ENCODE data around the gene SDK1.
"Not testable (repeated sequence)": the region's sequence is repeated elsewhere in the genome, so short reads cannot be mapped to it uniquely, and the experiment has no call there.

SDK1 gene

DNA sequence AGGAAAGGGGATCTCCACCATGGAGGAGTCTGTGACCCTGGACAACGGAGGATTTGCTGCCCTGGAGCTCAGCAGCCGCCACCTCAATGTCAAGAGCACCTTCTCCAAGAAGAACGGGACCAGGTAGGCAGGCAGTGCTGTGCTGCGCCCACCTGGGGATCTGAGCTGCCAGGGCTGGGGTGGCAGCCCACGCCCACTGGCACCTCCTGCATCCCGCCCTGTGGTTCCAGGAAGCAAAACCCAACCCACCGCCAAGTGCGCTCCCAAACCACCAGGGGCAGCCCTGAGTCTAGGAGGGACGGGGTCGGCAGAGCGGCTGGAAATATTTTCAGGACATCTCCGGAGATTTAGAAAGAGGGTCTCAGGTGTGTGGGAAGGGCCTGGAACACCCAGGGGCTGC lies 940.7 kb downstream of the SDK1 start:
- no peak for DNase-seq

GRCh38 chr7:4242706-4243105 lies 941.7 kb downstream of the SDK1 start:
- no peak for DNase-seq

- no peak for DNase-seq
These were observed 943.0 kb downstream of the SDK1 start for GRCh38 chr7:4244041-4244440.

- no peak for DNase-seq
These were observed 943.6 kb downstream of the SDK1 start for GRCh38 chr7:4244635-4245034.

DNA sequence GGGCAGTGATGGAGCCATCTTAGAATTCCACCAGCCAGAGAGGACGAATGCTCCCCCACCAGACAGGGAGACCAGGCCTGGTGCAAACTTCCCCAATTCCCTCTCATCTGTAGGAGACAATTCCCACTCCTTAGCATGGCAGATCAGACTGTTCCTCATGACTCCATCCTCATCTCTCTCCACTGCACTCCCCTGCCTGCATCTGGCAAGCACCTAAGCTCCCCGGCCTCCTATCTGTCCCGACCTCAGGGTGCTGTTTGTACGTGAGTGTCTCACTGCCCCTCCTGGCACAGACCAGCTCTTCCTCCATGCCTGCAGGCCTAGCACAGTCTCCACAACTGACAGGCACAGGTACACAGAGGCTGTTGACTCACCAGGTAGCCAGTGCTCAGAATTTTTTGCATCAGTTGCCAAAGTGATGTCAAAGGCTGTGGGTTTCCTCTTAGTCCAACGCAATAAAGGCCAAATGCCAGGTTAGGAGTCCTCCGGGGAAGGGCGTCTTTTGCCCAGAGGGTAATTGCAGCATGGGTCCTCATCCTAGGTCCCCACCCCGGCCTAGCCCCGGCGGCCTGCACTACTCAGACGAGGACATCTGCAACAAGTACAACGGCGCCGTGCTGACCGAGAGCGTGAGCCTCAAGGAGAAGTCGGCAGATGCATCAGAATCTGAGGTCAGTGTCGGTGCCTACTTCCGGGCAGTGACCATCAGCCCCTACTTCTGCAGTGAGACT lies 944.2 kb downstream of the SDK1 start:
- DNase-seq: no peak

DNA sequence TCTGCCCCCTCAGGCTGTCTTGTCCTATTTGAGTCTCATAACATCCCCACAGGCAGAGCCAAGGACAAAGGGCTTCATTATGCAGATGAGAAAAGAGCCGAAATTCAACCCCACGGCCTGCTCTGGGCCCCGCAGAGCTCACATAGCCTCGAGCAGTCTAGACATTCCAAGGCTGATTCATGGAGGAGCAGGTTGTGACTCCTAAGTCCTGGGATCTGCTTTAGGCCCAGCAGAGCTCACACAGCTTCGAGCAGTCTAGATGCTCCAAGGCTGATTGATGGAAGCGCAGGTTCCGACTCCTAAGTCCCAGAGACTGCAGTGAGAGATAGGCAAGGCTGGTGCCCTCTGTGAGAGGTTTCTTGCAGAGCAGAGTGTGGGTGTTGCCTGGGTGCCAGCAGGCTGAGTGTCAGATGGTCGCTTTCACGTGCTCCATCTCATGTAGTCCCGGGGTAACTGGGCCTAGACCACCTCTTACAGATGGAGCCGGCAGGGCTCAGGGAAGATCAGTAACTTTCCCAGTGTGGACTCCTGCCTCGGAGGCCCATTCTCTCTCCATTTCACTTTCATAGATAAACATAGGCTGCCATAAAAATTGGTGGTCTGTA lies 944.9 kb downstream of the SDK1 start:
- DNase-seq: no peak

DNA sequence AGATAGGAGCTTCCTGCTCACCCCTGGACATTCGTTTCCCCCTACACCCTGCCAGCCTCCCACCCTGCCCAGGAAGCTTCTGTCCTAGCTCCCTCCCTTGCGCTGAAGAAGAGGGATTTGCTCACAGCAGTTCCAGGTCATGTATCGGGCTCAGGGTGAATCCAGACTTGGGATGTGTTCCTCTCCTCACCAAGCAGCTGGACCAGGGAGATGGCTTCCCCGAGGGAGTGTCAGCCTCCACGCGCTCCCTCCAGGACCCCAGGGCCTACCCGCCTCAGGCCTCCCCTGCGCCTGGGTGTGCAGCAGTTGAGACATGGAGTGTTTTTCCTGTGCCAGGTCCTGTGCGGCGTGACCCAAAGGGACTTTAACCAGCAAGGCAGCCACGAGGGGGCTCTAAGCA lies 945.5 kb downstream of the SDK1 start:
- DNase-seq: no peak

GRCh38 chr7:4247106-4247876 lies 946.2 kb downstream of the SDK1 start:
- no peak for DNase-seq

- DNase-seq: no peak
These were observed 947.2 kb downstream of the SDK1 start for GRCh38 chr7:4248295-4248694.

DNA sequence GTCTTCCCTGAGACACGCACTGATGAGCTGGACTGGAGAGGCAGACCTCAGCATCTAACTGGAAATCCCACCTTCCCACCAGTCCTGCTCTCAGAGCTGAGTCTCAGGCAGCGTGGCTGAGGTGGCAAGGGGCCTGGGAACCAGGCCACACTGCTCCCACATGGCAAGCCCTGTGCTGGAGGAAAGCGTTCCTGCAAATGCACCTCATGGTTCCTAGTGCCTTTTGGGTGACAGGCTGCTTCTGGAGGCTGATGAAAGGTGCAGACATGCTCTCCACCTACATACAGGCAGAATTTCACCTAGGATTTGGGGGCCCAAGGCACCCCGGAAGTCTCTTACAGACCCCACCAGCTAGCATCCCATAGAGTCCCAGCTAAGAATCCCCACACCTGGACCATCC lies 948.2 kb downstream of the SDK1 start:
- DNase-seq: no peak

- DNase-seq: no peak
These were observed 954.3 kb downstream of the SDK1 start for GRCh38 chr7:4255336-4255735.

GRCh38 chr7:4256286-4256685 lies 955.2 kb downstream of the SDK1 start:
- DNase-seq: no peak

GRCh38 chr7:4257146-4258111 lies 956.4 kb downstream of the SDK1 start:
- no peak for DNase-seq

- not testable (repeated sequence) for DNase-seq
These were observed 959.1 kb downstream of the SDK1 start for GRCh38 chr7:4260116-4260515.

- DNase-seq: no peak
These were observed 960.0 kb downstream of the SDK1 start for GRCh38 chr7:4260867-4261600.

- DNase-seq: no peak
These were observed 960.5 kb downstream of the SDK1 start for GRCh38 chr7:4261601-4261960.

DNA sequence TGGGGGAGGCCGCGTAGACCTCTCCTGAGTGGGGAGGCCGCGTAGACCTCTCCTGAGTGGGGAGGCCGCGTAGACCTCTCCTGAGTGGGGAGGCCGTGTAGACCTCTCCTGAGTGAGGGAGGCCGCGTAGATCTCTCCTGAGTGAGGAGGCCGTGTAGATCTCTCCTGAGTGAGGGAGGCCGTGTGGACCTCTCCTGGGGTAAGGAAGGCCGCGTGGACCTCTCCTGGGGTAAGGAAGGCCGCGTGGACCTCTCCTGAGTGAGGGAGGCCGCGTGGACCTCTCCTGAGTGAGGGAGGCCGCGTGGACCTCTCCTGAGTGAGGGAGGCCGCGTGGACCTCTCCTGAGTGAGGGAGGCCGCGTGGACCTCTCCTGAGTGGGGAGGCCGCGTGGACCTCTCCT lies 963.2 kb downstream of the SDK1 start:
- not testable (repeated sequence) for DNase-seq

GRCh38 chr7:4265066-4265465 lies 964.0 kb downstream of the SDK1 start:
- no peak for DNase-seq

DNA sequence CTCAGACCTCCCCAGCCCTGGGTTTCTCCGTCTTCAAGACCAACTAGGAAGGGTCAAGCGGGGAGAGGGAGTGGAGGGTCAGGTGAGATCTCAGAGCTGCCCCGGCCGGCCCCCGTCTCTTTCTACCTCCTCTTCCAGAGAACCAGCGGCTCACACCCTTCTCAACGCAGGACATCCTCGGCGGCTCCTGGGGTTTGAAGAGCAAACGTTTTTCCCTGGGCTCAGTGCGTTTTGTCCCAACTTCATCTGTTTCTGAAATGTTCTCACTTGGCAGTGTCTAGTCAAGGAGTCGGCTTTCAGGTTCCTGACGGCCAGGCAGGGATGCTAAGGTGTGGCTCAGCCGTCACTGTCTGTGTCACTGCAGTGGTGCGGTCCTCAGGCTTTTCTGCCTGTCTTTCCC lies 964.6 kb downstream of the SDK1 start:
- DNase-seq: no peak

GRCh38 chr7:4266270-4267040 lies 965.4 kb downstream of the SDK1 start:
- no peak for DNase-seq

- no peak for DNase-seq
These were observed 966.4 kb downstream of the SDK1 start for GRCh38 chr7:4267341-4268039.

Measured in SW 1271 (cell line).